ENCODE data around the gene GDF7.

The GDF7 gene

DNA sequence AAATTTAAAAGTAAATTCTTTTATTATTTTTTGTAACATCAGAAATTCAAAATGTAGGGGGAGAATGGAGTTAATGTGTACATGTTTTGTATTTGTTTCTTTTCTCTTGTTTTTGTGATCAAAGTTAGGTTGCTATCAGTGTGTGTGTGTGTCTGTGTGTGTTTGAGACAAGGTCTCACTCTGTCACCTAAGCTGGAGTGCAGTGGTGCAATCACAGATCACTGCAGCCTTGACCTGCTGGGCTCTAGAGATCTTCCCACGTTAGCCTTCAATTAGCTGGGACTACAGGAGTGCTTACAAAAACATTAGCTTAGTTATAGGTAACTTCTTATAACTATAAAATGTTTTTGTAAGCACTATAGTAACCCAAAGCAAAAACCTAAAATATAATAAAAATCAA, 50.7 kb downstream of the GDF7 start:
- intact Hi-C loops (cut with DNase I), result no loop called here
- no peak for DNase-seq

GRCh38 chr2:20722592-20723240, 55.8 kb downstream of the GDF7 start:
- intact Hi-C loops (cut with DNase I), result no loop called here
- DNase-seq, result no peak

DNA sequence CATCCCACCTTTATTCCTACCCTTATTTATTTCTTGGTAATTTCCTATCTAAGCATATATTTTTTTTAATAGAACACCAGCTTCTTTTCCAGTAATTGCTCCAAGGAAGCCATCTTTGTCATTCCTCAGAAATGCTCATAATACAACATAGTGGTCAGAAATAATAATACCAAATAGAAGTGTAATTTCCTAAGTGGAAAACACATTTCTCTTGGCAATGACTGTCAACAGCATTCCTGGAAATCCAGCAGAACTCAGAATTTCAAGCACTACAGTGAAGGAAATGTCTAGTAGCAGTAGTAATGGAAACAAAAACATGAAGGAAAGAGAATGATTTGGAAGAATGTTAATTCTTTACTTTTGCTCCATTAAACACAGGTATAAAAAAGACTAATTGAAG, 56.6 kb downstream of the GDF7 start:
- intact Hi-C loops (cut with DNase I), result no loop called here
- DNase-seq, result no peak

- intact Hi-C loops (cut with DNase I), result no loop called here
- DNase-seq, result no peak
Measured at GRCh38 chr2:20724500-20725053, 57.6 kb downstream of the GDF7 start.

- no peak for DNase-seq
- intact Hi-C loops (cut with DNase I), result no loop called here
Measured at GRCh38 chr2:20725782-20726181, 58.8 kb downstream of the GDF7 start.

- intact Hi-C loops (cut with DNase I), result no loop called here
- DNase-seq, result peak in 1 of 10 donors; percentile 74
Measured at GRCh38 chr2:20726913-20727312, 60.0 kb downstream of the GDF7 start.

- DNase-seq, result no peak
Measured at GRCh38 chr2:20728114-20728758, 61.3 kb downstream of the GDF7 start.

More at GRCh38 chr2:20728114-20728758, 61.3 kb downstream of the GDF7 start:
- intact Hi-C loops (cut with DNase I), result no loop called here
